Nephron progenitor cell (in vitro differentiated cells): ENCODE measurements around the gene RTEL1.

Experiments
- DNase-seq: peaks from one replicate; pipeline ENCODE4 v3.0.0; 2021
- H3K27ac Mint-ChIP-seq: 2 replicates; pipeline ENCODE4 v1.8.0; 2021; ENCODE audit warnings: mild to moderate bottlenecking, moderate library complexity, mixed read lengths
- H3K27me3 Mint-ChIP-seq: 2 replicates; pipeline ENCODE4 v1.8.0; 2021; ENCODE audit warnings: mild to moderate bottlenecking, low read depth, mixed read lengths; ENCODE audit not compliant: poor library complexity
- H3K36me3 Mint-ChIP-seq: 2 replicates; pipeline ENCODE4 v1.8.0; 2021; ENCODE audit warnings: low read depth, mixed read lengths
- H3K4me1 Mint-ChIP-seq: 2 replicates; pipeline ENCODE4 v1.8.0; 2021; ENCODE audit warnings: mixed read lengths
- H3K4me3 Mint-ChIP-seq: 2 replicates; pipeline ENCODE4 v1.8.0; 2021; ENCODE audit warnings: mild to moderate bottlenecking, moderate library complexity, mixed read lengths
- H3K9me3 Mint-ChIP-seq: 2 replicates; pipeline ENCODE4 v1.8.0; 2021; ENCODE audit warnings: mild to moderate bottlenecking, moderate library complexity, mixed read lengths
- TF ChIP-seq, protein P1 (sequence below): fragments of 200-600 bp; sonication (generic); IDR thresholded peaks from 2 replicates; pipeline ENCODE4 v1.5.0; 2021; ENCODE audit warnings: antibody characterized with exemption

Gene RTEL1

DNA sequence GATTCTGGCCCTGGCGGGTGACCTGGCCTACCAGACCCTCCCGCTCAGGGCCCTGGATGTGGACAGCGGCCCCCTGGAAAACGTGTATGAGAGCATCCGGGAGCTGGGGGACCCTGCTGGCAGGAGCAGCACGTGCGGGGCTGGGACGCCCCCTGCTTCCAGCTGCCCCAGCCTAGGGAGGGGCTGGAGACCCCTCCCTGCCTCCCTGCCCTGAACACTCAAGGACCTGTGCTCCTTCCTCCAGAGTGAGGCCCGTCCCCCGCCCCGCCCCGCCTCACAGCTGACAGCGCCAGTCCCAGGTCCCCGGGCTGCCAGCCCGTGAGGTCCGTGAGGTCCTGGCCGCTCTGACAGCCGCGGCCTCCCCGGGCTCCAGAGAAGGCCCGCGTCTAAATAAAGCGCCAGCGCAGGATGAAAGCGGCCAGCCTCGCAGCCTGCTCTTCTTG lies 80.6 kb downstream of the RTEL1 start:
- Mint-ChIP-seq H3K9me3 (no peaks in the 10 kb centered on the region), H3K36me3 (peaks cover 14% of the 10 kb centered on the region), H3K27ac (no peak overlapping the region), H3K27me3 (peaks cover 8% of the 10 kb centered on the region), H3K4me3 (no peak overlapping the region), H3K4me1 (peaks cover 6% of the 10 kb centered on the region)
- peak; percentile 75 for DNase-seq
- TF ChIP-seq, protein P1, sequence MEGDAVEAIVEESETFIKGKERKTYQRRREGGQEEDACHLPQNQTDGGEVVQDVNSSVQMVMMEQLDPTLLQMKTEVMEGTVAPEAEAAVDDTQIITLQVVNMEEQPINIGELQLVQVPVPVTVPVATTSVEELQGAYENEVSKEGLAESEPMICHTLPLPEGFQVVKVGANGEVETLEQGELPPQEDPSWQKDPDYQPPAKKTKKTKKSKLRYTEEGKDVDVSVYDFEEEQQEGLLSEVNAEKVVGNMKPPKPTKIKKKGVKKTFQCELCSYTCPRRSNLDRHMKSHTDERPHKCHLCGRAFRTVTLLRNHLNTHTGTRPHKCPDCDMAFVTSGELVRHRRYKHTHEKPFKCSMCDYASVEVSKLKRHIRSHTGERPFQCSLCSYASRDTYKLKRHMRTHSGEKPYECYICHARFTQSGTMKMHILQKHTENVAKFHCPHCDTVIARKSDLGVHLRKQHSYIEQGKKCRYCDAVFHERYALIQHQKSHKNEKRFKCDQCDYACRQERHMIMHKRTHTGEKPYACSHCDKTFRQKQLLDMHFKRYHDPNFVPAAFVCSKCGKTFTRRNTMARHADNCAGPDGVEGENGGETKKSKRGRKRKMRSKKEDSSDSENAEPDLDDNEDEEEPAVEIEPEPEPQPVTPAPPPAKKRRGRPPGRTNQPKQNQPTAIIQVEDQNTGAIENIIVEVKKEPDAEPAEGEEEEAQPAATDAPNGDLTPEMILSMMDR, result no peak

DNA sequence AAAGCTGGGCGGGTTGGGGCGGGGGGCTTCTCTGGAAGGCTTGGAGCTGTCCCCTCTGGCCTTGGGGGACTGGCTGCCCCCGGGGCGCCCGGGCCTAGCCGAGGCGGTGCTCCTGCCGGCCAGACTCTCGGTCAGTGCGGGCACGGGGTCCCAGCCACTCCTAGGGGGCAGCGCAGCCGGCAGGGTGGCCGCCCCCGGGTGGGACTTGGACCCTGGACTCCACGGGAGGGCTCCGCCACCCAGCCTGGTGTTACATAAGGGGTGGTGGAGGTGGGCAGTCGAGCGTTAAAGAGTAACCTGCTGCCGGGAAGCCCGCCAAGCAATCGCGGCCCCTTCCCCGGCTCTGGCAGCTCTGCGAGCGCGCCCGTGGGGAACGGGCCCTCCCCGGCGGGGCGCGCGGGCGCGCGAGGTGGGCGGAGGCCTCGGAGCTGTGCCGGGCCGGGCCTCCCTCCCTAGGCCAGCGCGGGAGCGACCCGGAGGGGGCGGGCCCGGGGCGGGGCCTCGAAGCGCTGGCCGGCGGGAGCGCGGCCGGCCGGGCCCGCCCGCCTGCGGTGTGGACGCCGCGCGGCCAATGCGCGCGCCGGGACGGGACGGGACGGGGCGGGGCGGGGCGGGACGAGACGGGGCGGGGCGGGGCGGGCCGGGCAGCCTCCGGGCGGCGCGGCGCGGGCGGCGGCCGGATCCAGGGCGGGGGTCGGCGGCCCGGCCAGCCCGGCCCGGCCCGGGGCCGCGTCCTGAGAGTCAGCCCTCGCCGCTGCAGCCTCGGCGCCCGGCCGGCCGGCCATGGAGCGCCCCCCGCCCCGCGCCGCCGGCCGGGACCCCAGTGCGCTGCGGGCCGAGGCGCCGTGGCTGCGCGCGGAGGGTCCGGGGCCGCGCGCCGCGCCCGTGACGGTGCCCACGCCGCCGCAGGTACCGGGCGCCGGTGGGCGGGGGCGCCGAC lies 81.3 kb downstream of the RTEL1 start, which contains the start of gene SLC2A4RG:
TSS of gene SLC2A4RG (plus strand) at position 647 of the 940 bp plus-strand sequence. CDS start at position 784, 137 bp downstream.
- no peaks in the 10 kb centered on the region for H3K9me3 Mint-ChIP-seq
- peaks cover 8% of the 10 kb centered on the region for H3K27me3 Mint-ChIP-seq
- peaks cover 9% of the 10 kb centered on the region for H3K4me1 Mint-ChIP-seq
- TF ChIP-seq, protein P1, result no peak
- H3K36me3 Mint-ChIP-seq, result peaks cover 10% of the 10 kb centered on the region
- H3K4me3 Mint-ChIP-seq, result peak within 1 kb of the TSS; percentile 75
- no peak within 1 kb of the TSS for H3K27ac Mint-ChIP-seq
- peak; percentile 84 for DNase-seq

DNA sequence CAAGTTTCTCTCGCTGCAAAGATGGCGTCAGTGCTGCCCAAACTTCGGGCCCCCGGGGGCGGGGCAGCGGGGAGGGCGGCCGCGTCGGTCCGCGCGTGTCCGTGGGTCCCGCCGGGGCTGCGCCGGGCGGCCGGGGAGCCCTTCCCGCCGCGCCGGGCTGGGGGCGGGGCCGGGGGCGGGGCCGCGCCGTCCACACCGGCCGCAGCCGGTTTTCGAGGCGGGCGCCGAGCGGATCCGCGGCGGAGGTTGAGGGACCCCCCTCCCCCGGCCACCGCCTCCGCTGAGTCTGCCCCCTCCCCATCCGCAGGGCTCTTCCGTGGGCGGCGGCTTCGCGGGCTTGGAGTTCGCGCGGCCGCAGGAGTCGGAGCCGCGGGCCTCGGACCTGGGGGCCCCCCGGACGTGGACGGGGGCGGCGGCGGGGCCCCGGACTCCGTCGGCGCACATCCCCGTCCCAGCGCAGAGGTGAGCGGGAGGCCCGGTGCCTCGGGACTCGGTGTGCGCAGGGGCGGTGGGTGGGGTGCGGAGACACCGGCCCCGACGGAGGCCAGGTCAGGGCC lies 82.0 kb downstream of the RTEL1 start:
- peaks cover 10% of the 10 kb centered on the region for H3K36me3 Mint-ChIP-seq
- peaks cover 9% of the 10 kb centered on the region for H3K4me1 Mint-ChIP-seq
- TF ChIP-seq, protein P1, result no peak
- DNase-seq, result peak; percentile 64
- peaks cover 8% of the 10 kb centered on the region for H3K27me3 Mint-ChIP-seq
- H3K4me3 Mint-ChIP-seq, result peak overlapping the region; percentile 75
- H3K9me3 Mint-ChIP-seq, result no peaks in the 10 kb centered on the region
- no peak overlapping the region for H3K27ac Mint-ChIP-seq

DNA sequence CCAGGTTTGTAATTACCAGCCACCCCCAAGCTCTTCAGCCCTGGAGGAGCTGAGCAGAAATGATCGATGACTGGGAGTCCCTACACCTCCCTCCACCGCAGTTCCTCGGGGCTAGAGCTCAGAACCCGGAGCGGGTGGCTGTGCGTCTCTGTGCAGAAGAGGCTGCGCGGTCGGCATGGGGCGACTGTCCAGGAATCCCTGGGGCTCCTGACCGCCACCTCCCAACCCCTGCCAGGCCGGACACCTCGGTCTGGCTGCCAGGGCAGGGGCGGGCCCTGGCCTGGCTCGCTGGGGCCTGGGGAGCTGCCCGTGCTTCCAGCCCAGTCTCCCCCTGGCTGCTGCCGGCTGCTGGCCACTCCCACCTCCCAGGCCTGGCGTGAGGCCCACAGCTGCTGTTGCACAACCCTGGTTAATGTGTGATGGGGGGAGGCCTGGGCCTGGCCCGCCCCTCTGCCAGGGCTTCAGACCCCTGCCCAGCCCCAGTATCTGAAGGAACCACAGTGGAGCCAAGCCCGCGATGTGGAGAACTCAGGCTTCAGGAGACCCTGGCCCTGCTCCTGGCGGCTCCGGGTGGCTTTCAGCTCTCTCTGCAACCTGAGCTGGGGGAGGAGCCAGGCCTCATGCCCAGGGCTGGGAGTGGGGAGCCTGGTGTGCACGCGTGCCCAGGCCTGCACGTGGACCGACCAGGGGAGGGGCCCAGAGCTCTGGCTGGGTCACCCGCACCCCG lies 82.7 kb downstream of the RTEL1 start:
- Mint-ChIP-seq H3K4me3 (peak overlapping the region; percentile 75), H3K9me3 (no peaks in the 10 kb centered on the region), H3K36me3 (peaks cover 12% of the 10 kb centered on the region), H3K4me1 (peaks cover 9% of the 10 kb centered on the region), H3K27me3 (peaks cover 8% of the 10 kb centered on the region), H3K27ac (no peak overlapping the region)
- peak; percentile 73 for DNase-seq
- TF ChIP-seq, protein P1, result no peak

DNA sequence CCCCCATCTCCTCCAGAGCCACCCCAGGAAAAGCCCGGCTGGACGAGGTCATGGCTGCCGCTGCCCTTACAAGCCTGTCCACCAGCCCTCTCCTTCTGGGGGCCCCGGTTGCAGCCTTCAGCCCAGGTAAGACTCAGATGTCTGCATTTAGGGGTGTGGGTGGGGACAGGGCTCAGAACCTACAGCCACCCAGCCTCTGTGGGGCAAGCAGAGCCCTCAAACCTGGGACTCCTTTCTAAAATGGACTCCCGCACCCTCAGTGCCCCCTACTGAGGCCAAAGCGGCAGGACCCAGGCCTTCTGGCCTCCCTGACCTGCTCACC lies 83.2 kb downstream of the RTEL1 start:
- H3K9me3 Mint-ChIP-seq, result no peaks in the 10 kb centered on the region
- H3K27ac Mint-ChIP-seq, result no peak overlapping the region
- peaks cover 9% of the 10 kb centered on the region for H3K4me1 Mint-ChIP-seq
- H3K4me3 Mint-ChIP-seq, result peak overlapping the region; percentile 75
- peaks cover 7% of the 10 kb centered on the region for H3K27me3 Mint-ChIP-seq
- no peak for DNase-seq
- H3K36me3 Mint-ChIP-seq, result peaks cover 10% of the 10 kb centered on the region
- TF ChIP-seq, protein P1, result no peak
